Measurements from ENCODE around the gene ABCB11. TPM values are rescaled to one million over a fixed set of nuclear protein-coding genes. Genes with fewer than 3 reads are reported as not detected.
"Not testable (repeated sequence)": the region's sequence is repeated elsewhere in the genome, so short reads cannot be mapped to it uniquely, and the experiment has no call there.

The ABCB11 gene
- total RNA-seq, 1 experiment from 2014 or later: 0.12 TPM

DNA sequence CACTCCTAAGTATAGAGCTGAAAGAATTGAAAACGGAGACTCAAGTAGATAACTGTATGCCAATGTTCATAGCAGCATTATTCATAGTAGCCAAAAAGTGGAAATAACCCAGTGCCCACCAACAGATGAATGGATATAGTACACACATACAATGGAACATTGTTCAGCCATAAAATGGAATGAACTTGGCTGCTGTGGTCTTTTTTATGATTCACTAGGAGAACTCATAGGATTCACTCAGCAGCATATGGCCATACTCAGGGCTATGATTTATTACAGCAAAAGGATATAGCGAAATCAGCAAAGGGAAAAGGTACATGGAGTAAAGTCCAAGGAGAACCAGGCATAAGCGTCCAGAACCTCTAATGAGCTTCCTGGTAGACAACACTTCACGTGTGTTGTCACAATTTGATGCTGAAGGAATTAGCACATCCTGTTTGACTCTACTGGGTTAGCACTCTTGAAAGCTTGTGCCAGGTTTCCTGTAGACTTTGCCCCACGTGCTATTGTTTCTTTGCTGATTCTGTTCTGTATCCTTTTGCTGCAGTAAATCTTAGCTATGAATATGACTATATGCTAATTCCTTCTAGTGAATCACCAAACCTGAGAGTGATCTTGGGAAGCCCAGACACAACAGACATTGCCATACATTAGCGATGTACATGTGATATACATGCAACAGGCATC, 156.6 kb downstream of the ABCB11 start:
- Histone ChIP-seq H3K36me3 (ENCODE audit: control insufficient read depth in 1 of 2, insufficient read depth in 2 of 2, low read length in 2 of 2) (peaks cover 0 to 20% of the 10 kb centered on the region in 2 experiments; a peak in 3 of 4 replicates), H3K9ac (ENCODE audit: low read length) (no peak overlapping the region), H3K27ac (ENCODE audit: low read depth, low read length) (no peak overlapping the region), H3K4me2 (ENCODE audit: low read length) (no peak overlapping the region), H3K4me3 (replicated peaks in 1 of 2; ENCODE audit: low read depth in 1 of 2, low read length in 2 of 2) (no peak overlapping the region), H4K20me1 (ENCODE audit: insufficient read depth) (no peaks in the 10 kb centered on the region), H3K9me3 (ENCODE audit: control insufficient read depth in 1 of 2, insufficient read depth in 1 of 2, low read depth in 1 of 2, low read length in 2 of 2) (no peaks in the 10 kb centered on the region), H3K27me3 (ENCODE audit: insufficient read depth, low read length) (no peaks in the 10 kb centered on the region), H3K79me2 (ENCODE audit: insufficient read depth, low read length) (peaks cover 41% of the 10 kb centered on the region), H3K9me2 (ENCODE audit: insufficient read depth) (0 out of 2 replicates have a peak, but pooled peaks cover 3% of the 10 kb centered on the region), H3K4me1 (ENCODE audit: control insufficient read depth in 1 of 2, insufficient read depth in 2 of 2, low read length in 2 of 2) (no peaks in the 10 kb centered on the region), H2AFZ (ENCODE audit: low read depth, low read length, poor library complexity, severe bottlenecking) (no peak overlapping the region)
- no TSS peak for BruUV-seq (replicated peaks)
- POLR2A ChIA-PET: no interaction called here
- TF ChIP-seq EGR1 (IDR thresholded peaks at IDR 0.05; ENCODE audit: low read depth) (no peak), YY1 (IDR thresholded peaks at IDR 0.05; ENCODE audit: extremely low read depth, insufficient replicate concordance, low read depth, low read length) (no peak), CBX3 (IDR thresholded peaks at IDR 0.05; ENCODE audit: low read depth) (no peak), ZNF274 (IDR thresholded peaks at IDR 0.05; ENCODE audit: low read depth, low read length) (no peak)
- TF ChIP-seq, protein P1, sequence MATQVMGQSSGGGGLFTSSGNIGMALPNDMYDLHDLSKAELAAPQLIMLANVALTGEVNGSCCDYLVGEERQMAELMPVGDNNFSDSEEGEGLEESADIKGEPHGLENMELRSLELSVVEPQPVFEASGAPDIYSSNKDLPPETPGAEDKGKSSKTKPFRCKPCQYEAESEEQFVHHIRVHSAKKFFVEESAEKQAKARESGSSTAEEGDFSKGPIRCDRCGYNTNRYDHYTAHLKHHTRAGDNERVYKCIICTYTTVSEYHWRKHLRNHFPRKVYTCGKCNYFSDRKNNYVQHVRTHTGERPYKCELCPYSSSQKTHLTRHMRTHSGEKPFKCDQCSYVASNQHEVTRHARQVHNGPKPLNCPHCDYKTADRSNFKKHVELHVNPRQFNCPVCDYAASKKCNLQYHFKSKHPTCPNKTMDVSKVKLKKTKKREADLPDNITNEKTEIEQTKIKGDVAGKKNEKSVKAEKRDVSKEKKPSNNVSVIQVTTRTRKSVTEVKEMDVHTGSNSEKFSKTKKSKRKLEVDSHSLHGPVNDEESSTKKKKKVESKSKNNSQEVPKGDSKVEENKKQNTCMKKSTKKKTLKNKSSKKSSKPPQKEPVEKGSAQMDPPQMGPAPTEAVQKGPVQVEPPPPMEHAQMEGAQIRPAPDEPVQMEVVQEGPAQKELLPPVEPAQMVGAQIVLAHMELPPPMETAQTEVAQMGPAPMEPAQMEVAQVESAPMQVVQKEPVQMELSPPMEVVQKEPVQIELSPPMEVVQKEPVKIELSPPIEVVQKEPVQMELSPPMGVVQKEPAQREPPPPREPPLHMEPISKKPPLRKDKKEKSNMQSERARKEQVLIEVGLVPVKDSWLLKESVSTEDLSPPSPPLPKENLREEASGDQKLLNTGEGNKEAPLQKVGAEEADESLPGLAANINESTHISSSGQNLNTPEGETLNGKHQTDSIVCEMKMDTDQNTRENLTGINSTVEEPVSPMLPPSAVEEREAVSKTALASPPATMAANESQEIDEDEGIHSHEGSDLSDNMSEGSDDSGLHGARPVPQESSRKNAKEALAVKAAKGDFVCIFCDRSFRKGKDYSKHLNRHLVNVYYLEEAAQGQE (IDR thresholded peaks at IDR 0.05; ENCODE audit: low read depth): no peak
- TF ChIP-seq, protein P2, sequence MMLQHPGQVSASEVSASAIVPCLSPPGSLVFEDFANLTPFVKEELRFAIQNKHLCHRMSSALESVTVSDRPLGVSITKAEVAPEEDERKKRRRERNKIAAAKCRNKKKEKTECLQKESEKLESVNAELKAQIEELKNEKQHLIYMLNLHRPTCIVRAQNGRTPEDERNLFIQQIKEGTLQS (IDR thresholded peaks at IDR 0.05): no peak
- CTCF ChIA-PET: no interaction called here
- intact Hi-C loops (cut with micrococcal nuclease): no loop called here
- DNase-seq (ENCODE audit: low read depth, low spot score) (no peak), ATAC-seq (no peak)
- RAD21 ChIA-PET (ENCODE audit: low non-redundant PET in 1 of 2, low total read pairs in 2 of 2, uncharacterized antibody in 2 of 2, unreplicated experiment in 2 of 2): no interaction called here

DNA sequence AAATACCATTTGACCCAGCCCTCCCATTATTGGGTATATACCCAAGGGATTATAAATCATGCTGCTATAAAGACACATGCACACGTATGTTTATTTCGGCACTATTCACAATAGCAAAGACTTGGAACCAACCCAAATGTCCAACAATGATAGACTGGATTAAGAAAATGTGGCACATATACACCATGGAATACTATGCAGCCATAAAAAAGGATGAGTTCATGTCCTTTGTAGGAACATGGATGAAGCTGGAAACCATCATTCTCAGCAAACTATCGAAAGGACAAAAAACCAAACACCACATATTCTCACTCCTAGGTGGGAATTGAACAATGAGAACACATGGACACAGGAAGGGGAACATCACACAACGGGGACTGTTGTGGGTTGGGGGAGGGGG, 160.3 kb downstream of the ABCB11 start:
- H3K27me3 ChIP-seq (ENCODE audit: insufficient read depth, low read length); intact Hi-C loops (cut with micrococcal nuclease); RAD21 ChIA-PET (ENCODE audit: low non-redundant PET in 1 of 2, low total read pairs in 2 of 2, uncharacterized antibody in 2 of 2, unreplicated experiment in 2 of 2); H3K27ac ChIP-seq (ENCODE audit: low read depth, low read length); ATAC-seq; POLR2A ChIA-PET; H3K9ac ChIP-seq (ENCODE audit: low read length); H3K4me3 ChIP-seq (replicated peaks in 1 of 2; ENCODE audit: low read depth in 1 of 2, low read length in 2 of 2); H3K9me2 ChIP-seq (ENCODE audit: insufficient read depth); DNase-seq (ENCODE audit: low read depth, low spot score); H2AFZ ChIP-seq (ENCODE audit: low read depth, low read length, poor library complexity, severe bottlenecking); BruUV-seq (replicated peaks); H3K9me3 ChIP-seq (ENCODE audit: control insufficient read depth in 1 of 2, insufficient read depth in 1 of 2, low read depth in 1 of 2, low read length in 2 of 2); CTCF ChIA-PET; H4K20me1 ChIP-seq (ENCODE audit: insufficient read depth); H3K4me2 ChIP-seq (ENCODE audit: low read length); H3K4me1 ChIP-seq (ENCODE audit: control insufficient read depth in 1 of 2, insufficient read depth in 2 of 2, low read length in 2 of 2): not testable (repeated sequence)
- H3K36me3 ChIP-seq (ENCODE audit: control insufficient read depth in 1 of 2, insufficient read depth in 2 of 2, low read length in 2 of 2): peaks cover 0 to 20% of the 10 kb centered on the region in 2 experiments; a peak in 3 of 4 replicates
- H3K79me2 ChIP-seq (ENCODE audit: insufficient read depth, low read length): peaks cover 12% of the 10 kb centered on the region; the same call in 1 of the 2 replicates

Data from HCT116 (cell line).